Keratinocyte (primary cell): Measurements from ENCODE around the gene PLK5. TPM values are rescaled to one million over a fixed set of nuclear protein-coding genes. Genes with fewer than 3 reads are reported as not detected.

Experiments used
- DNase-seq: peaks from one replicate; pipeline ENCODE4 v3.0.0-alpha.2; 2011; ENCODE audit warnings: low read depth, missing footprints, low spot score
- FAIRE-seq: peaks from 2 replicates; lab custom pipeline; 2011; peaks lifted over from hg19 to GRCh38; lab: Jason Lieb, UNC
- H2AFZ ChIP-seq: 2 replicates; pipeline ENCODE4 v1.6.0; 2012; ENCODE audit warnings: low read length, control low read depth, inconsistent platforms; ENCODE audit not compliant: control insufficient read depth
- H3K27ac ChIP-seq: 2 replicates; pipeline ENCODE4 v1.5.1; 2011; ENCODE audit warnings: low read length; ENCODE audit not compliant: control insufficient read depth, insufficient read depth
- H3K27me3 ChIP-seq: 3 replicates; pipeline ENCODE4 v1.6.0; 2011; ENCODE audit warnings: low read length; ENCODE audit not compliant: control insufficient read depth, insufficient read depth; ENCODE audit errors: extremely low read depth
- H3K36me3 ChIP-seq, 2 experiments: 2 replicates in 1 of 2; 3 replicates in 1 of 2; pipeline ENCODE4 v1.5.1; 2011; ENCODE audit warnings: low read length in 2 of 2, mild to moderate bottlenecking in 1 of 2; ENCODE audit not compliant: control insufficient read depth in 2 of 2, insufficient read depth in 2 of 2; ENCODE audit errors: extremely low read depth in 1 of 2
- H3K4me1 ChIP-seq: 3 replicates; pipeline ENCODE4 v1.5.1; 2011; ENCODE audit warnings: low read length; ENCODE audit not compliant: control insufficient read depth, insufficient read depth; ENCODE audit errors: extremely low read depth
- H3K4me2 ChIP-seq: 3 replicates; pipeline ENCODE4 v1.6.0; 2011; ENCODE audit warnings: low read depth, low read length; ENCODE audit not compliant: control insufficient read depth, insufficient read depth; ENCODE audit errors: extremely low read depth
- H3K4me3 ChIP-seq, 3 experiments: fragments of 200-600 bp in 1 of 3; sonication (generic) in 1 of 3; 2 replicates in 2 of 3; 3 replicates in 1 of 3; pipeline ENCODE4 v1.5.1; 2011 to 2016; ENCODE audit warnings: low read length in 3 of 3, mild to moderate bottlenecking in 3 of 3, control low read depth in 2 of 3, inconsistent platforms in 1 of 3, low read depth in 1 of 3, mixed read lengths in 1 of 3, mixed run types in 1 of 3, moderate library complexity in 1 of 3; ENCODE audit not compliant: control insufficient read depth in 2 of 3, insufficient read depth in 2 of 3; ENCODE audit errors: extremely low read depth in 1 of 3
- H3K79me2 ChIP-seq: 2 replicates; pipeline ENCODE4 v1.6.0; 2012; ENCODE audit warnings: low read length; ENCODE audit not compliant: control insufficient read depth, insufficient read depth
- H3K9ac ChIP-seq: 3 replicates; pipeline ENCODE4 v1.6.0; 2011; ENCODE audit warnings: low read length; ENCODE audit not compliant: control insufficient read depth, insufficient read depth; ENCODE audit errors: extremely low read depth
- H3K9me1 ChIP-seq: 3 replicates; pipeline ENCODE4 v1.6.0; 2011; ENCODE audit warnings: low read length; ENCODE audit not compliant: control insufficient read depth, insufficient read depth; ENCODE audit errors: extremely low read depth
- H3K9me3 ChIP-seq: 2 replicates; pipeline ENCODE4 v1.5.1; 2012; ENCODE audit warnings: low read depth, low read length; ENCODE audit not compliant: control insufficient read depth
- H4K20me1 ChIP-seq: 3 replicates; pipeline ENCODE4 v1.6.0; 2011; ENCODE audit warnings: low read length; ENCODE audit not compliant: control insufficient read depth, insufficient read depth; ENCODE audit errors: extremely low read depth
- CTCF ChIP-seq, 3 experiments: IDR thresholded peaks in 1 of 3; conservative IDR thresholded peaks in 1 of 3; optimal IDR thresholded peaks in 1 of 3; 2 replicates in 2 of 3; 3 replicates in 1 of 3; pipeline versions ENCODE3 to v1.5.1; 2011; ENCODE audit warnings: low read length in 3 of 3, mild to moderate bottlenecking in 3 of 3, moderate library complexity in 2 of 3, control low read depth in 1 of 3, inconsistent platforms in 1 of 3; ENCODE audit not compliant: insufficient read depth in 2 of 3; ENCODE audit errors: extremely low read depth in 1 of 3
- EZH2 ChIP-seq: IDR thresholded peaks from one replicate; pipeline ENCODE4 v1.6.1; 2012; ENCODE audit warnings: inconsistent platforms, mild to moderate bottlenecking, low read length, moderate library complexity
- dilution Hi-C: fragments of 300-500 bp; cut with MboI; formaldehyde crosslinking; loops from one replicate; pipeline ENCODE4 v1.7.0; 2020; ENCODE audit warnings: low sequenced_read_pairs; ENCODE audit not compliant: extremely low pct_ligation_motif_present
- polyA plus RNA-seq, 5 experiments: library from polyadenylated mRNA; depleted of rRNA in 3 of 5; stranded (reverse) in 3 of 5; stranded (forward) in 1 of 5; unstranded in 1 of 5; fragments of >200 nt; gene quantifications; 1 replicate in 1 of 5; 2 replicates in 3 of 5; 3 replicates in 1 of 5; pipeline versions ENCODE4 v1.2.1 to v1.2.3, GENCODE V29; 2011 to 2012; ENCODE audit warnings: missing spikeins in 2 of 5, low read depth in 1 of 5, low replicate concordance in 1 of 5

The PLK5 gene
- polyA plus RNA-seq, 1 donor (not counting 4 experiments of a cell fraction or from before 2014, with no cell fraction given), result 0.05 TPM

GRCh38 chr19:1520203-1520780 lies 3.6 kb upstream of the PLK5 start:
- no peak overlapping the region for H3K4me2 ChIP-seq
- peaks cover 27% of the 10 kb centered on the region for H3K27me3 ChIP-seq
- H2AFZ ChIP-seq, result no peak overlapping the region
- TF ChIP-seq EZH2 (no peak), CTCF (optimal IDR thresholded peaks at IDR 0.05 in 1 of 3, IDR thresholded peaks at IDR 0.05 in 1 of 3, conservative IDR thresholded peaks at IDR 0.05 in 1 of 3; ENCODE audit: extremely low read depth in 1 of 3, insufficient read depth in 2 of 3, low read length in 3 of 3) (no peak)
- H4K20me1 ChIP-seq, result peaks cover 2% of the 10 kb centered on the region
- H3K27ac ChIP-seq, result no peak overlapping the region
- H3K79me2 ChIP-seq, result no peaks in the 10 kb centered on the region
- dilution Hi-C loops, result no loop called here
- H3K4me1 ChIP-seq, result no peaks in the 10 kb centered on the region
- no peak overlapping the region for H3K9ac ChIP-seq
- DNase-seq, result no peak
- no peak overlapping the region for H3K4me3 ChIP-seq
- no peaks in the 10 kb centered on the region for H3K9me1 ChIP-seq
- no peak for FAIRE-seq
- H3K36me3 ChIP-seq, result no peaks in the 10 kb centered on the region
- no peaks in the 10 kb centered on the region for H3K9me3 ChIP-seq

- Histone ChIP-seq H3K79me2 (no peaks in the 10 kb centered on the region), H4K20me1 (peaks cover 2% of the 10 kb centered on the region), H3K27me3 (peaks cover 37% of the 10 kb centered on the region), H3K4me3 (no peak overlapping the region), H3K4me1 (no peaks in the 10 kb centered on the region), H3K27ac (no peak overlapping the region), H3K4me2 (no peak overlapping the region), H2AFZ (no peak overlapping the region), H3K9ac (no peak overlapping the region), H3K9me3 (no peaks in the 10 kb centered on the region), H3K36me3 (no peaks in the 10 kb centered on the region), H3K9me1 (no peaks in the 10 kb centered on the region)
- dilution Hi-C loops, result no loop called here
- DNase-seq (no peak), FAIRE-seq (no peak)
- no peak for TF ChIP-seq CTCF (optimal IDR thresholded peaks at IDR 0.05 in 1 of 3, IDR thresholded peaks at IDR 0.05 in 1 of 3, conservative IDR thresholded peaks at IDR 0.05 in 1 of 3; ENCODE audit: extremely low read depth in 1 of 3, insufficient read depth in 2 of 3, low read length in 3 of 3)
- no peak for TF ChIP-seq EZH2
These were observed 2.2 kb upstream of the PLK5 start for GRCh38 chr19:1521636-1522035.
